Measurements from ENCODE around the gene SETSIP. TPM values are rescaled to one million over a fixed set of nuclear protein-coding genes. Genes with fewer than 3 reads are reported as not detected.
"Not testable (repeated sequence)": the region's sequence is repeated elsewhere in the genome, so short reads cannot be mapped to it uniquely, and the experiment has no call there.

SETSIP gene
- total RNA-seq, 1 donor: not detected

- no peak for DNase-seq (ENCODE audit: low read depth)
- TF ChIP-seq CTCF (IDR thresholded peaks at IDR 0.05; ENCODE audit: insufficient read depth, low read length): no peak
These were observed 9.4 kb upstream of the SETSIP start for GRCh38 chr1:92084651-92085050.

GRCh38 chr1:92081031-92081430 lies 5.8 kb upstream of the SETSIP start:
- no peak for DNase-seq (ENCODE audit: low read depth)
- H3K4me3 ChIP-seq (ENCODE audit: low read depth, low read length): peak overlapping the region; percentile 85
- no peak for TF ChIP-seq CTCF (IDR thresholded peaks at IDR 0.05; ENCODE audit: insufficient read depth, low read length)

More at GRCh38 chr1:92084651-92085050, 9.4 kb upstream of the SETSIP start:
- no peak overlapping the region for H3K4me3 ChIP-seq (ENCODE audit: low read depth, low read length)

- H3K4me3 ChIP-seq (ENCODE audit: low read depth, low read length): peak within 1 kb of the TSS; percentile 85
- DNase-seq (ENCODE audit: low read depth): peak; percentile 71
- no peak for TF ChIP-seq CTCF (IDR thresholded peaks at IDR 0.05; ENCODE audit: insufficient read depth, low read length)
These were observed 5.1 kb upstream of the SETSIP start, which contains the start of gene BTBD8 for GRCh38 chr1:92080128-92080985. Gene BTBD8 (plus strand): TSS chr1:92080345. CDS start chr1:92080572, 227 bp downstream.

DNA sequence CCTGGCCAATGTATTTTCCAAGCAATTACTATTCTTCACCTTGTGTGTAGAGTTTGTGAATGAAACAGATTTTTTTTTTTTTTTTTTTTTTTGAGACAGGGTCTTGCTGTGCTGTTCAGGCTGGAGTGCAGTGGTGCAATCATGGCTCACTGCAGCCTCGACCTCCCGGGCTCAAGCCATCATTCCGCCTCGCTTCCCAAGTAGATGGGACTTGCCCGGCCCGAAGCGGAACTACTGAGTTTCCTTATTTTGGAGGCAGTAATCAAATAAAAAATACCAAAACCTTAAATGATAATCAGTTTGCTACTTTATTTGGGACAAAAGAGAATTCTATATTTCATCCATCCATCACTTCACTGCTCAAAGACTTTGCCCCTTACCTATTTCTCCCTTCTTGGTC lies 4.2 kb upstream of the SETSIP start:
- no peak for TF ChIP-seq CTCF (IDR thresholded peaks at IDR 0.05; ENCODE audit: insufficient read depth, low read length)
- no peak overlapping the region for H3K4me3 ChIP-seq (ENCODE audit: low read depth, low read length)

DNA sequence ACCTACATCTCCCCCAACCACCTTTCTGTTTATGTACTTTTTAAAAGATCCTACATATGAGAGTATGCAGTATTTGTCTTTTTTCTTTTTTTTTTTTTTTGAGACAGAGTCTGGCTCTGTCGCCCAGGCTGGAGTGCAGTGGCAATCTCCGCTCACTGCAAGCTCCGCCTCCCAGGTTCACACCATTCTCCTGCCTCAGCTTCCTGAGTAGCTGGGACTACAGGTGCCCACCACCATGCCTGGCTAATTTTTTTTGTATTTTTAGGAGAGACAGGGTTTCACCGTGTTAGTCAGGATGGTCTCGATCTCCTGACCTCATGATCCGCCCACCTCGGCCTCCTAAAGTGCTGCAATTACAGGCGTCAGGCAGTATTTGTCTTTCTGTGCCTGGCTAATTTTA lies 2.9 kb upstream of the SETSIP start:
- H3K4me3 ChIP-seq (ENCODE audit: low read depth, low read length); DNase-seq (ENCODE audit: low read depth): not testable (repeated sequence)

More for the DNA sequence above, 4.2 kb upstream of the SETSIP start:
- no peak for DNase-seq (ENCODE audit: low read depth)

DNA sequence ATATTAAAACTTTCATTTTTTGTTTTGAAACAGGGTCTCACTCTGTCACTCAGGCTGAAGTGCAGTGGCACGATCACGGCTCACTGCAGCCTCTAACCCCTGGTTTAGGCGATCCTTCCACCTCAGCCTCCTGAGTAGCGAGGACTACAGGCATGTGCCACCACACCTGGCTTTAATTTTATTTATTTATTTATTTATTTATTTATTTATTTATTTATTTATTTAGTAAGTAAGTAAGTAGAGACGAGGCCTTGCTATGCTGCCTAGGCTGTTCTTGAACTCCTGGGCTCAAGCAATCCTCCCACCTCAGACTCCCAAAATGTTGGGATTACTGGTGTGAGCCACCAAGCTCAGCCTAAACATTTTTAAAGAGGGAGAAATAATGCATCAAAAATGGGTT lies 1.2 kb upstream of the SETSIP start:
- DNase-seq (ENCODE audit: low read depth): no peak
- TF ChIP-seq CTCF (IDR thresholded peaks at IDR 0.05; ENCODE audit: insufficient read depth, low read length): no peak
- no peak overlapping the region for H3K4me3 ChIP-seq (ENCODE audit: low read depth, low read length)

- not testable (repeated sequence) for DNase-seq (ENCODE audit: low read depth); H3K4me3 ChIP-seq (ENCODE audit: low read depth, low read length)
These were observed 765 bp downstream of the SETSIP start for GRCh38 chr1:92074446-92074845.

DNA sequence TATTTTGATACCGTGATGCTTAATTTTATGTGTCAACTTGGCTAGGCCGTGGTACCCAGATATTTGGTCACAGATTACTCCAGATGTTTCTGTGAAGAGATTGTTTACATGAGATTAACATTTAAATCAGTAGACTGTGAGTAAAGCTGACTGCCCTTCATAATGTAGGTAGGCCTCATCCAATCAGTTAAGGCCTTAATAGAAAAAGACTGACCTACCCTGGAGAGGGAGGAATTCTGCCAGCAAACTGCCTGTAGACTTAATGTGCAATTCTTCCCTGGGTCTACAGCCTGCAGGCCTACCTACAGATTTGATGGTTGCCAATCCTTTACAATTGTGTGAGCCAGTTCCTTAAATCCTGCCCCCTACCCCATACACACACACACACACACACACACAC lies 4.3 kb downstream of the SETSIP start:
- no peak for DNase-seq (ENCODE audit: low read depth)
- no peak overlapping the region for H3K4me3 ChIP-seq (ENCODE audit: low read depth, low read length)
- no peak for TF ChIP-seq CTCF (IDR thresholded peaks at IDR 0.05; ENCODE audit: insufficient read depth, low read length)

All from fibroblast of the aortic adventitia (primary cell).